Activated CD8-positive, alpha-beta T cell treated with anti-CD3 and anti-CD28 coated beads, Interleukin-2, amount 10 ng/mL, durations not matched to agents 7 days and 5 days (primary cell): ENCODE measurements around the gene IFNL1. TPM values are rescaled to one million over a fixed set of nuclear protein-coding genes. Genes with fewer than 3 reads are reported as not detected.
"Not testable (repeated sequence)": the region's sequence is repeated elsewhere in the genome, so short reads cannot be mapped to it uniquely, and the experiment has no call there.

Experiments used
- ATAC-seq: fragments of 150-1000 bp; cut with Tn5 transposase; one replicate; pipeline ENCODE4 v1.10.0; 2021; ENCODE audit warnings: moderate library complexity
- CTCF ChIA-PET: fragments of 350-600 bp; sonication (Branson Sonifier 250); formaldehyde crosslinking; loops from one replicate; lab custom pipeline; 2021; ENCODE audit warnings: antibody characterized with exemption; lab: Charles Lee
- POLR2A ChIA-PET: fragments of 350-600 bp; sonication (Branson Sonifier 250); formaldehyde crosslinking; loops from one replicate; lab custom pipeline; 2021; ENCODE audit warnings: antibody characterized with exemption; lab: Charles Lee
- DNase-seq: peaks from one replicate; pipeline ENCODE4 v3.0.0-alpha.2; 2020
- H3K27ac Mint-ChIP-seq: one replicate; pipeline ENCODE4 v1.8.0; 2021; ENCODE audit warnings: mild to moderate bottlenecking, mixed read lengths
- H3K27me3 Mint-ChIP-seq: one replicate; pipeline ENCODE4 v1.8.0; 2021; ENCODE audit warnings: low read depth, mixed read lengths
- H3K36me3 Mint-ChIP-seq: one replicate; pipeline ENCODE4 v1.8.0; 2021; ENCODE audit warnings: low read depth, mixed read lengths
- H3K4me1 Mint-ChIP-seq: one replicate; pipeline ENCODE4 v1.8.0; 2021; ENCODE audit warnings: low read depth, mixed read lengths
- H3K4me3 Mint-ChIP-seq: one replicate; pipeline ENCODE4 v1.8.0; 2021; ENCODE audit warnings: mild to moderate bottlenecking, mixed read lengths
- H3K9me3 Mint-ChIP-seq: one replicate; pipeline ENCODE4 v1.8.0; 2022; ENCODE audit warnings: mixed read lengths; ENCODE audit not compliant: insufficient read depth
- total RNA-seq, 2 experiments: library from RNA; stranded (reverse); gene quantifications; one replicate each; pipeline ENCODE4 v1.2.3, GENCODE V29; 2021

The IFNL1 gene
- total RNA-seq, 2 experiments from 2014 or later, result 0.29 TPM; not detected in 1

DNA sequence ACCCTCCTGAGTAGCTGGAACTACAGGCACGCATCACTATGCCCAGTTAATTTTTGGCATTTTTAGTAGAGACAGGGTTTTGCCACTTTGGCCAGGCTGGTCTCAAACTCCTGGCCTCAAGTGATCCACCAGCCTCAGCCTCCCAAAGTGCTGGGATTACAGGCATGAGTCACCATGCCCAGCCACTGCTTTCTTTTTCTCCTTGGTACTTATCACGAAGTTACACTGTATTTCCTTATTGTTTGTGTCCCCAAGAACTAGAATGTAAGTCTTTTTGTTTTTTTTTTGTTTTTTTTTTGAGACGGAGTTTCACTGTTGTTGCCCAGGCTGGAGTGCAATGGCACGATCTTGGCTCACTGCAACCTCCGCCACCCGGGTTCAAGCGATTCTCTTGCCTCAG lies 43.9 kb downstream of the IFNL1 start:
- ATAC-seq, DNase-seq, H3K27me3 Mint-ChIP-seq, H3K9me3 Mint-ChIP-seq, POLR2A ChIA-PET: not testable (repeated sequence)
- Mint-ChIP-seq H3K4me1 (peaks cover 66% of the 10 kb centered on the region), H3K27ac (peak overlapping the region; percentile 91), H3K4me3 (peak overlapping the region; percentile 90), H3K36me3 (peaks cover 20% of the 10 kb centered on the region)
- CTCF ChIA-PET, result interaction anchor here (2.1 kb wide), 1 partner anchor 58 kb away, joined by 6 read pairs; no protein-coding TSS in a partner anchor

- DNase-seq (peak; percentile 29), ATAC-seq (peak; percentile 0)
- ChIA-PET POLR2A (interaction anchor here (2.2 kb wide), 1 partner anchor 94 kb away, joined by 10 read pairs; the partner anchor contains the start of gene RPS16), CTCF (no interaction called here)
- Mint-ChIP-seq H3K27me3 (no peaks in the 10 kb centered on the region), H3K4me1 (peaks cover 69% of the 10 kb centered on the region), H3K4me3 (peak overlapping the region; percentile 90), H3K27ac (peak overlapping the region; percentile 91), H3K36me3 (peaks cover 12% of the 10 kb centered on the region), H3K9me3 (no peaks in the 10 kb centered on the region)
Observed at GRCh38 chr19:39341129-39341718, 45.0 kb downstream of the IFNL1 start.

GRCh38 chr19:39341719-39342604 lies 45.8 kb downstream of the IFNL1 start, which contains the start of gene SAMD4B:
Gene SAMD4B, plus strand, starts transcription at chr19:39342421. Its CDS starts 14,473 bp downstream, at chr19:39356894.
- POLR2A ChIA-PET, result interaction anchor here (0.6 to 2.2 kb wide), 10 partner anchors 7 to 94 kb away, joined by 3 to 12 read pairs (median 3); partner anchors contain the start of genes MED29, PAF1, PLEKHG2 and RPS16
- peaks cover 12% of the 10 kb centered on the region for H3K36me3 Mint-ChIP-seq
- H3K27me3 Mint-ChIP-seq, result no peaks in the 10 kb centered on the region
- peak within 1 kb of the TSS; percentile 90 for H3K4me3 Mint-ChIP-seq
- H3K27ac Mint-ChIP-seq, result peak within 1 kb of the TSS; percentile 91
- CTCF ChIA-PET, result interaction anchor here (0.7 to 1.4 kb wide), 12 partner anchors 9 to 219 kb away, joined by 3 to 9 read pairs (median 4); partner anchors contain the start of genes EID2B, IFNL1, MED29 and PAF1
- peaks cover 66% of the 10 kb centered on the region for H3K4me1 Mint-ChIP-seq
- DNase-seq (peak; percentile 99), ATAC-seq (peak; percentile 92)
- H3K9me3 Mint-ChIP-seq, result no peaks in the 10 kb centered on the region

GRCh38 chr19:39342647-39343305 lies 46.6 kb downstream of the IFNL1 start:
- Mint-ChIP-seq H3K36me3 (peaks cover 9% of the 10 kb centered on the region), H3K27me3 (no peaks in the 10 kb centered on the region), H3K4me1 (peaks cover 66% of the 10 kb centered on the region), H3K4me3 (peak overlapping the region; percentile 81), H3K27ac (peak overlapping the region; percentile 79), H3K9me3 (no peaks in the 10 kb centered on the region)
- ChIA-PET CTCF (interaction anchor here (0.7 to 1.4 kb wide), 12 partner anchors 8 to 220 kb away, joined by 3 to 9 read pairs (median 4); partner anchors contain the start of genes EID2B, IFNL1, MED29 and PAF1), POLR2A (interaction anchor here (0.6 to 2.2 kb wide), 9 partner anchors 8 to 93 kb away, joined by 3 to 12 read pairs (median 3); partner anchors contain the start of genes MED29, PAF1, PLEKHG2 and RPS16)
- ATAC-seq (no peak), DNase-seq (no peak)

- H3K27me3 Mint-ChIP-seq, result no peaks in the 10 kb centered on the region
- CTCF ChIA-PET, result interaction anchor here (0.8 to 1.4 kb wide), 5 partner anchors 10 to 235 kb away, joined by 3 to 5 read pairs (median 3); partner anchors contain the start of genes GMFG and PLEKHG2
- DNase-seq (no peak), ATAC-seq (no peak)
- H3K9me3 Mint-ChIP-seq, result no peaks in the 10 kb centered on the region
- H3K4me3 Mint-ChIP-seq, result no peak overlapping the region
- peaks cover 53% of the 10 kb centered on the region for H3K4me1 Mint-ChIP-seq
- H3K27ac Mint-ChIP-seq, result no peak overlapping the region
- POLR2A ChIA-PET, result interaction anchor here (0.7 kb wide), 1 partner anchor 44 kb away, joined by 3 read pairs; no protein-coding TSS in a partner anchor
- H3K36me3 Mint-ChIP-seq, result peaks cover 17% of the 10 kb centered on the region
Observed at GRCh38 chr19:39345956-39346355, 49.7 kb downstream of the IFNL1 start.

- Mint-ChIP-seq H3K27ac (no peak overlapping the region), H3K9me3 (no peaks in the 10 kb centered on the region), H3K4me1 (peaks cover 64% of the 10 kb centered on the region), H3K36me3 (peaks cover 22% of the 10 kb centered on the region), H3K4me3 (no peak overlapping the region), H3K27me3 (no peaks in the 10 kb centered on the region)
- CTCF ChIA-PET, result interaction anchor here (0.7 to 1.4 kb wide), 3 partner anchors 12 to 64 kb away, joined by 3 to 5 read pairs (median 4); partner anchors contain the start of genes GMFG and PLEKHG2
- ATAC-seq, result no peak
- POLR2A ChIA-PET, result interaction anchor here (1.1 kb wide), 1 partner anchor 88 kb away, joined by 5 read pairs; the partner anchor contains the start of gene RPS16
- no peak for DNase-seq
Observed at GRCh38 chr19:39347332-39348164, 51.3 kb downstream of the IFNL1 start.

Other genes starting within 250 kb of the IFNL1 start
- not detected for gene ACP7, start 212.0 kb upstream of the IFNL1 start, total RNA-seq
- gene PAK4, start 170.6 kb upstream of the IFNL1 start, total RNA-seq, result 10 to 100 TPM; 15.3 to 18.2 TPM
- not detected for gene NCCRP1, start 99.4 kb upstream of the IFNL1 start, total RNA-seq
- not detected for gene SYCN, start 92.1 kb upstream of the IFNL1 start, total RNA-seq
- gene IFNL3, start 51.4 kb upstream of the IFNL1 start, total RNA-seq, result not detected
- gene IFNL4, start 47.6 kb upstream of the IFNL1 start, total RNA-seq, result not detected
- gene IFNL2, start 28.0 kb upstream of the IFNL1 start, total RNA-seq, result not detected
- 1 to 10 TPM; 8.0 to 8.3 TPM for gene LRFN1, start 24.5 kb downstream of the IFNL1 start, total RNA-seq
- 100 to 1,000 TPM; 471 to 482 TPM for gene GMFG, start 39.6 kb downstream of the IFNL1 start, total RNA-seq
- 10 to 100 TPM; 43.7 to 44.5 TPM for gene SAMD4B, start 46.0 kb downstream of the IFNL1 start, total RNA-seq
- gene PAF1, start 94.7 kb downstream of the IFNL1 start, total RNA-seq, result 10 to 100 TPM; 48.2 to 48.9 TPM
- gene MED29, start 95.0 kb downstream of the IFNL1 start, total RNA-seq, result 10 to 100 TPM; 32.6 to 39.3 TPM
- 10 to 100 TPM; 72.4 to 91.4 TPM for gene ZFP36, start 110.4 kb downstream of the IFNL1 start, total RNA-seq
- gene PLEKHG2, start 116.3 kb downstream of the IFNL1 start, total RNA-seq, result 10 to 100 TPM; 64.4 to 68.5 TPM
- 1,000 to 10,000 TPM; 2,100 to 2,157 TPM for gene RPS16, start 139.5 kb downstream of the IFNL1 start, total RNA-seq
- gene SUPT5H, start 149.2 kb downstream of the IFNL1 start, total RNA-seq, result 100 to 1,000 TPM; 144 to 147 TPM
- 10 to 100 TPM; 56.1 to 65.9 TPM for gene TIMM50, start 184.4 kb downstream of the IFNL1 start, total RNA-seq
- under 1 TPM; 0.26 to 0.29 TPM for gene DLL3, start 202.5 kb downstream of the IFNL1 start, total RNA-seq
- gene SELENOV, start 218.7 kb downstream of the IFNL1 start, total RNA-seq, result not detected
- 1 to 10 TPM; 4.1 to 4.3 TPM for gene EID2B, start 236.4 kb downstream of the IFNL1 start, total RNA-seq
- 10 to 100 TPM; 18.9 to 19.9 TPM for gene EID2, start 243.8 kb downstream of the IFNL1 start, total RNA-seq